Measurements from ENCODE around the gene C6orf58.
"Not testable (repeated sequence)": the region's sequence is repeated elsewhere in the genome, so short reads cannot be mapped to it uniquely, and the experiment has no call there.

The C6orf58 gene

GRCh38 chr6:127592964-127593363 lies 16.0 kb downstream of the C6orf58 start:
- DNase-seq = no peak

GRCh38 chr6:127593456-127593855 lies 16.5 kb downstream of the C6orf58 start:
- DNase-seq = not testable (repeated sequence)

GRCh38 chr6:127606131-127606562 lies 29.2 kb downstream of the C6orf58 start:
- DNase-seq = no peak

GRCh38 chr6:127608554-127609270 lies 31.7 kb downstream of the C6orf58 start:
- DNase-seq = no peak

GRCh38 chr6:127618729-127619128 lies 41.8 kb downstream of the C6orf58 start:
- DNase-seq = no peak

GRCh38 chr6:127630800-127631199 lies 53.8 kb downstream of the C6orf58 start:
- no peak for DNase-seq

GRCh38 chr6:127634178-127634577 lies 57.2 kb downstream of the C6orf58 start:
- no peak for DNase-seq

- no peak for DNase-seq
Observed at GRCh38 chr6:127635091-127635490, 58.1 kb downstream of the C6orf58 start.

- DNase-seq = no peak
Observed at GRCh38 chr6:127637830-127638409, 60.9 kb downstream of the C6orf58 start.
